H1 (cell line): ENCODE data around the gene ATP6V0A1. TPM values are rescaled to one million over a fixed set of nuclear protein-coding genes. Genes with fewer than 3 reads are reported as not detected.

Experiments
- CTCF ChIA-PET: fragments of 300-600 bp; sonication (Branson Sonifier 250); formaldehyde crosslinking; loops from one replicate; lab custom pipeline; 2021; ENCODE audit not compliant: partially characterized antibody; lab: Charles Lee
- POLR2A ChIA-PET: fragments of 300-600 bp; sonication (Branson Sonifier 250); formaldehyde crosslinking; loops from one replicate; lab custom pipeline; 2021; ENCODE audit warnings: inconsistent platforms; ENCODE audit not compliant: partially characterized antibody; lab: Charles Lee
- DNase-seq, 2 experiments: peaks; one replicate each; pipeline versions ENCODE4 v3.0.0 to v3.0.0-alpha.2; 2010 to 2022; ENCODE audit warnings: low spot score in 2 of 2, low read depth in 1 of 2, mixed read lengths in 1 of 2
- FAIRE-seq: peaks from 2 replicates; lab custom pipeline; 2011; peaks lifted over from hg19 to GRCh38; lab: Jason Lieb, UNC
- H2AFZ ChIP-seq: 2 replicates; pipeline ENCODE4 v1.8.1; 2012; ENCODE audit warnings: low read length, inconsistent platforms
- H2AK5ac ChIP-seq: 2 replicates; pipeline ENCODE4 v1.6.1; 2013; ENCODE audit warnings: low read depth, low read length
- H2BK120ac ChIP-seq: replicated peaks from 2 replicates; pipeline ENCODE3; 2013; ENCODE audit warnings: low read depth, low read length, inconsistent platforms
- H2BK12ac ChIP-seq: 2 replicates; pipeline ENCODE4 v1.6.1; 2013; ENCODE audit warnings: low read depth, low read length
- H2BK15ac ChIP-seq: 2 replicates; pipeline ENCODE4 v1.6.1; 2013; ENCODE audit warnings: low read length
- H2BK20ac ChIP-seq: 2 replicates; pipeline ENCODE4 v1.6.1; 2013; ENCODE audit warnings: low read length
- H2BK5ac ChIP-seq: 2 replicates; pipeline ENCODE4 v1.6.1; 2013; ENCODE audit warnings: low read depth, low read length
- H3K14ac ChIP-seq: 2 replicates; pipeline ENCODE4 v1.6.1; 2013; ENCODE audit warnings: inconsistent platforms; ENCODE audit not compliant: insufficient read length
- H3K18ac ChIP-seq: 2 replicates; pipeline ENCODE4 v1.6.1; 2013; ENCODE audit warnings: low read length; ENCODE audit errors: extremely low read depth
- H3K23ac ChIP-seq: 2 replicates; pipeline ENCODE4 v1.6.1; 2013; ENCODE audit warnings: inconsistent platforms; ENCODE audit not compliant: insufficient read length
- H3K23me2 ChIP-seq: 2 replicates; pipeline ENCODE4 v1.6.1; 2013; ENCODE audit warnings: low read depth, low read length
- H3K27ac ChIP-seq: 2 replicates; pipeline ENCODE4 v1.6.1; 2011; ENCODE audit warnings: low read depth, low read length, inconsistent platforms
- H3K27me3 ChIP-seq, 4 experiments: replicated peaks in 1 of 4; 1 replicate in 1 of 4; 2 replicates in 3 of 4; pipeline versions ENCODE4 v1.6.1 to v1.8.1; 2011 to 2013; ENCODE audit warnings: low read length in 3 of 4, mild to moderate bottlenecking in 3 of 4, inconsistent platforms in 2 of 4, mixed read lengths in 2 of 4, moderate library complexity in 1 of 4; ENCODE audit not compliant: control insufficient read depth in 3 of 4, insufficient read depth in 3 of 4; ENCODE audit errors: extremely low read depth in 1 of 4
- H3K36me3 ChIP-seq, 4 experiments: 2 replicates each; pipeline versions ENCODE4 v1.6.1 to v1.8.1; 2011 to 2013; ENCODE audit warnings: mild to moderate bottlenecking in 4 of 4, low read length in 3 of 4, moderate library complexity in 2 of 4, control low read depth in 1 of 4, inconsistent platforms in 1 of 4; ENCODE audit not compliant: insufficient read depth in 4 of 4, control insufficient read depth in 2 of 4
- H3K4ac ChIP-seq: replicated peaks from 2 replicates; pipeline ENCODE3; 2013; ENCODE audit warnings: low read length, low read depth, mixed read lengths, inconsistent platforms; ENCODE audit not compliant: insufficient read length
- H3K4me1 ChIP-seq, 4 experiments: replicated peaks in 1 of 4; 1 replicate in 1 of 4; 2 replicates in 3 of 4; pipeline versions ENCODE4 v1.6.1 to v1.8.1; 2011 to 2013; ENCODE audit warnings: low read length in 3 of 4, inconsistent platforms in 2 of 4, mixed read lengths in 1 of 4; ENCODE audit not compliant: insufficient read depth in 4 of 4, control insufficient read depth in 3 of 4
- H3K4me2 ChIP-seq, 2 experiments: 2 replicates each; pipeline versions ENCODE4 v1.6.1 to v1.8.1; 2011 to 2013; ENCODE audit warnings: low read depth in 2 of 2, low read length in 2 of 2, control low read depth in 1 of 2, inconsistent platforms in 1 of 2, mild to moderate bottlenecking in 1 of 2; ENCODE audit not compliant: insufficient read depth in 1 of 2
- H3K4me3 ChIP-seq, 4 experiments: fragments of 200-600, 300-600 bp in 1 of 4; sonication (generic), shearing (Covaris generic), sonication (Bioruptor Twin) in 1 of 4; 2 replicates each; pipeline versions ENCODE4 v1.5.1 to v1.8.1; 2011 to 2016; ENCODE audit warnings: low read length in 4 of 4, low read depth in 3 of 4, control low read depth in 2 of 4, inconsistent platforms in 2 of 4, mild to moderate bottlenecking in 2 of 4, mixed read lengths in 1 of 4, moderate library complexity in 1 of 4; ENCODE audit not compliant: insufficient read depth in 2 of 4; ENCODE audit errors: extremely low read depth in 1 of 4
- H3K56ac ChIP-seq: replicated peaks from 2 replicates; pipeline ENCODE3; 2013; ENCODE audit warnings: low read depth, mild to moderate bottlenecking, mixed read lengths, low read length, inconsistent platforms; ENCODE audit not compliant: insufficient read length
- H3K79me1 ChIP-seq: 2 replicates; pipeline ENCODE4 v1.6.1; 2013; ENCODE audit warnings: low read depth, low read length, control low read depth
- H3K79me2 ChIP-seq, 2 experiments: 2 replicates each; pipeline versions ENCODE4 v1.6.1 to v1.8.1; 2012 to 2013; ENCODE audit warnings: low read length in 2 of 2, mild to moderate bottlenecking in 2 of 2, inconsistent platforms in 1 of 2; ENCODE audit not compliant: insufficient read depth in 2 of 2, control insufficient read depth in 1 of 2
- H3K9ac ChIP-seq, 4 experiments: replicated peaks in 1 of 4; 1 replicate in 1 of 4; 2 replicates in 3 of 4; pipeline versions ENCODE4 v1.6.1 to v1.8.1; 2011 to 2013; ENCODE audit warnings: low read depth in 3 of 4, low read length in 3 of 4, control low read depth in 2 of 4, mild to moderate bottlenecking in 2 of 4, moderate library complexity in 2 of 4, inconsistent platforms in 1 of 4; ENCODE audit errors: extremely low read depth in 1 of 4
- H3K9me3 ChIP-seq, 2 experiments: 2 replicates each; pipeline versions ENCODE4 v1.6.1 to v1.8.1; 2012 to 2013; ENCODE audit warnings: mild to moderate bottlenecking in 2 of 2, moderate library complexity in 2 of 2, control low read depth in 1 of 2, inconsistent platforms in 1 of 2, low read depth in 1 of 2, low read length in 1 of 2, mixed read lengths in 1 of 2; ENCODE audit not compliant: insufficient read depth in 2 of 2
- H4K20me1 ChIP-seq, 2 experiments: replicated peaks in 1 of 2; 2 replicates each; pipeline versions ENCODE3 to v1.8.1; 2011 to 2013; ENCODE audit warnings: inconsistent platforms in 2 of 2, low read length in 2 of 2, mild to moderate bottlenecking in 1 of 2; ENCODE audit not compliant: insufficient read depth in 2 of 2, control insufficient read depth in 1 of 2
- H4K5ac ChIP-seq: 2 replicates; pipeline ENCODE4 v1.6.1; 2013; ENCODE audit warnings: low read length, low read depth, mixed read lengths, inconsistent platforms; ENCODE audit not compliant: insufficient read length
- H4K8ac ChIP-seq: 2 replicates; pipeline ENCODE4 v1.8.0; 2013; ENCODE audit warnings: mild to moderate bottlenecking, moderate library complexity, low read length, inconsistent platforms; ENCODE audit not compliant: insufficient read depth; ENCODE audit errors: extremely low read depth
- H4K91ac ChIP-seq: replicated peaks from 2 replicates; pipeline ENCODE3; 2013; ENCODE audit warnings: low read length, mixed read lengths, inconsistent platforms; ENCODE audit not compliant: insufficient read length
- CEBPB ChIP-seq: IDR thresholded peaks from 2 replicates; pipeline ENCODE4 v1.6.1; 2012; ENCODE audit warnings: low read depth, low read length
- CREB1 ChIP-seq: IDR thresholded peaks from 2 replicates; pipeline ENCODE4 v1.6.1; 2012; ENCODE audit warnings: inconsistent platforms
- HDAC6 ChIP-seq: IDR thresholded peaks from one replicate; pipeline ENCODE4 v1.7.1; 2012; ENCODE audit warnings: low read depth, mild to moderate bottlenecking, inconsistent platforms, low read length, moderate library complexity
- JUND ChIP-seq: IDR thresholded peaks from 2 replicates; pipeline ENCODE4 v1.6.1; 2011; ENCODE audit warnings: mild to moderate bottlenecking, improper control_type of control experiment, low read length
- NANOG ChIP-seq: IDR thresholded peaks from 2 replicates; pipeline ENCODE4 v1.6.1; 2011; ENCODE audit warnings: low read length, low read depth, mild to moderate bottlenecking, inconsistent platforms; ENCODE audit not compliant: insufficient read depth, poor library complexity, severe bottlenecking
- RFX5 ChIP-seq: IDR thresholded peaks from 2 replicates; pipeline ENCODE4 v1.6.1; 2011; ENCODE audit warnings: low read depth, low read length, improper control_type of control experiment, borderline replicate concordance
- SIX5 ChIP-seq: IDR thresholded peaks from 2 replicates; pipeline ENCODE4 v1.6.1; 2011; ENCODE audit warnings: mild to moderate bottlenecking, low read depth, low read length
- TBP ChIP-seq: IDR thresholded peaks from 2 replicates; pipeline ENCODE4 v1.6.1; 2011; ENCODE audit warnings: low read depth, low read length, improper control_type of control experiment
- WGBS, 2 experiments: shearing (Covaris generic) in 1 of 2; methylation state at CpG; one replicate each; pipeline versions ENCODE4 v1.1.6 to v1.1.7; 2013 to 2015; ENCODE audit warnings: low lambda C conversion rate in 2 of 2, mixed read lengths in 2 of 2, inconsistent platforms in 1 of 2, low coverage in 1 of 2, missing lambda C conversion rate in 1 of 2; ENCODE audit not compliant: insufficient replicate concordance in 2 of 2, insufficient coverage in 1 of 2, insufficient read length in 1 of 2; ENCODE audit errors: extremely low coverage in 1 of 2, missing lambda C conversion rate in 1 of 2; 5-methylcytosine and 5-hydroxymethylcytosine counted together
- polyA plus RNA-seq, 7 experiments: library from polyadenylated mRNA; depleted of rRNA in 3 of 7; stranded (reverse) in 5 of 7; unstranded in 2 of 7; fragments of >200 nt in 5 of 7; fragments of 200-250 nt in 2 of 7; gene quantifications; 1 replicate in 5 of 7; 2 replicates in 1 of 7; 4 replicates in 1 of 7; pipeline versions ENCODE4 v1.2.1 to v1.2.3, GENCODE V29; 2011 to 2013; ENCODE audit warnings: missing spikeins in 2 of 7, mixed read lengths in 2 of 7
- total RNA-seq: library from RNA; stranded (reverse); fragmentation: NEBNext Ultra II Directional; extraction: Animal tissue kit (Norgen Biotek cat#: 25700); gene quantifications from 2 replicates; pipeline ENCODE4 v1.2.1, GENCODE V29; 2021
- TF ChIP-seq, protein P1 (sequence below), 3 experiments: IDR thresholded peaks; 1 replicate in 2 of 3; 2 replicates in 1 of 3; pipeline versions ENCODE4 v1.5.1 to v1.6.1; 2011; ENCODE audit warnings: low read length in 3 of 3, mild to moderate bottlenecking in 3 of 3, inconsistent platforms in 2 of 3, low read depth in 1 of 3, moderate library complexity in 1 of 3; ENCODE audit not compliant: insufficient read depth in 1 of 3; ENCODE audit errors: control extremely low read depth in 1 of 3

Gene ATP6V0A1
- total and polyA plus RNA-seq, 2 of the 8 experiments (the other 6 are each of a cell fraction or from before 2014, with no cell fraction given) = 55.3 to 63.4 TPM

DNA sequence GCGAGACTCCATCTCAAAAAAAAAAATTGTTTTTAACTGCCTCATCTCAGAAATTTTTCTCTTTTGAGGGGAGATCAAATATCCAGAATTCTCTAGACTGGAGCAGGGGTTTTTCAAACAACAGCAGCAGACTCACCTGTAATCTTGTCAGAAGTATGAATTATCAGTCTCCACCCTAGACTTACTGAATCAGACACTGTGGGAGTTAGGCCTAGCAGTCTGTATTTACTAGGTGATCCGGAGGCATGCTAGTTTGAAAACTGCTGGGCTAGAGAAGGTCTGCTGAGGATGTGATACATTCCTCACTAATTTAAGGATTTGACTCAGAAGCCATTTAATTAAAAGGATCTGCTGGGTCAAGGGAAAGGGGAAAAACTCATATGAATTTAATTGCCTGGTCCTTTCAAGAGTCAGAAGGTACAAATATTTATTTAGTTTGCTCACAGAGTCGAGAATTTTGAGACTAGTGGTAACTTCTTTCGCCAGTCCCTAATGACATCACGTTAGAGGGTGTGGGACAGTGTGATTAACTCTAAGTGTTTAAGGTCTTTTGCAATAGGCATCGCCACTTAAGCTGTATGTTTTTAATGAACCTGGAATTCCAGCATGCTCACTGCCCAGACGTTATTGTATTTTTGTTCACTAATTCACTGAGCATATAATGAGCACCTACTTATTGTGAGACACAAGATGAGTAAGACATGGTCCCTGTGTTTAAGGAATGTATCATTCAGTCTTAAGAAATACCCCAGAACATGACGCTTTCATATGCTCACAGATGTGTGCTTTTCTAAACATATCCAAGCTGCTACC is 14.2 kb downstream of the ATP6V0A1 start:
- 91% methylated on average over 8 of the region's 8 CpGs; no CpG with 5 or more reads in 1 of the 2 experiments for WGBS, 2 experiments
- Histone ChIP-seq H3K4me2 (no peak overlapping the region), H2BK15ac (no peak overlapping the region), H4K20me1 (no peaks in the 10 kb centered on the region), H2BK20ac (no peak overlapping the region), H3K23me2 (no peaks in the 10 kb centered on the region), H3K79me1 (no peaks in the 10 kb centered on the region), H3K79me2 (no peaks in the 10 kb centered on the region), H3K9ac (no peak overlapping the region), H2AK5ac (no peak overlapping the region), H2AFZ (no peak overlapping the region), H4K5ac (no peak overlapping the region), H4K91ac (no peak overlapping the region), H3K18ac (no peak overlapping the region), H3K27me3 (no peaks in the 10 kb centered on the region), H3K27ac (no peak overlapping the region), H3K36me3 (peaks cover 5 to 51% (median 29%) of the 10 kb centered on the region in 4 experiments), H3K56ac (no peak overlapping the region), H2BK120ac (no peak overlapping the region), H3K4me3 (no peak overlapping the region), H2BK5ac (no peak overlapping the region), H3K14ac (no peak overlapping the region), H2BK12ac (no peak overlapping the region), H4K8ac (no peak overlapping the region), H3K23ac (no peak overlapping the region), H3K4me1 (no peaks in the 10 kb centered on the region), H3K9me3 (no peaks in the 10 kb centered on the region), H3K4ac (no peak overlapping the region)
- TF ChIP-seq NANOG (no peak), TBP (no peak), CREB1 (no peak), HDAC6 (no peak), CEBPB (no peak), SIX5 (no peak), JUND (no peak), RFX5 (no peak)
- TF ChIP-seq, protein P1, sequence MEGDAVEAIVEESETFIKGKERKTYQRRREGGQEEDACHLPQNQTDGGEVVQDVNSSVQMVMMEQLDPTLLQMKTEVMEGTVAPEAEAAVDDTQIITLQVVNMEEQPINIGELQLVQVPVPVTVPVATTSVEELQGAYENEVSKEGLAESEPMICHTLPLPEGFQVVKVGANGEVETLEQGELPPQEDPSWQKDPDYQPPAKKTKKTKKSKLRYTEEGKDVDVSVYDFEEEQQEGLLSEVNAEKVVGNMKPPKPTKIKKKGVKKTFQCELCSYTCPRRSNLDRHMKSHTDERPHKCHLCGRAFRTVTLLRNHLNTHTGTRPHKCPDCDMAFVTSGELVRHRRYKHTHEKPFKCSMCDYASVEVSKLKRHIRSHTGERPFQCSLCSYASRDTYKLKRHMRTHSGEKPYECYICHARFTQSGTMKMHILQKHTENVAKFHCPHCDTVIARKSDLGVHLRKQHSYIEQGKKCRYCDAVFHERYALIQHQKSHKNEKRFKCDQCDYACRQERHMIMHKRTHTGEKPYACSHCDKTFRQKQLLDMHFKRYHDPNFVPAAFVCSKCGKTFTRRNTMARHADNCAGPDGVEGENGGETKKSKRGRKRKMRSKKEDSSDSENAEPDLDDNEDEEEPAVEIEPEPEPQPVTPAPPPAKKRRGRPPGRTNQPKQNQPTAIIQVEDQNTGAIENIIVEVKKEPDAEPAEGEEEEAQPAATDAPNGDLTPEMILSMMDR (IDR thresholded peaks at IDR 0.05; ENCODE audit: control extremely low read depth in 1 of 3, insufficient read depth in 1 of 3, low read depth in 1 of 3, low read length in 3 of 3) = no peak
- DNase-seq (no peak), FAIRE-seq (no peak)
- CTCF ChIA-PET = interaction anchor here (0.7 to 2.5 kb wide), 4 partner anchors 16 to 54 kb away, joined by 3 to 11 read pairs (median 4); no protein-coding TSS in a partner anchor
- POLR2A ChIA-PET = no interaction called here
